ENCODE measurements around the gene IVNS1ABP. TPM values are rescaled to one million over a fixed set of nuclear protein-coding genes. Genes with fewer than 3 reads are reported as not detected.

Gene IVNS1ABP
- total and polyA plus RNA-seq, 9 of the 15 experiments (the other 6 are each of a cell fraction or from before 2014, with no cell fraction given) = 30.6 to 126 (median 77.7) TPM

GRCh38 chr1:185263292-185263691, 53.8 kb downstream of the IVNS1ABP start:
- BruUV-seq (replicated peaks) = no TSS peak
- no peak overlapping the region for H3K4me3 ChIP-seq
- in situ Hi-C loops (cut with MboI) (no loop called here), intact Hi-C loops (cut with micrococcal nuclease) (no loop called here)
- no peaks in the 10 kb centered on the region for H3K36me3 ChIP-seq (ENCODE audit: control insufficient read depth, insufficient read depth, low read length)
- peaks cover 2 to 32% of the 10 kb centered on the region in 2 experiments; a peak in 4 of 5 replicates for H3K4me1 ChIP-seq (replicated peaks in 1 of 2; ENCODE audit: control insufficient read depth in 2 of 2, insufficient read depth in 2 of 2, low read length in 2 of 2)
- no peak for DNase-seq (ENCODE audit: extremely low read depth in 1 of 4, low spot score in 3 of 4)
- H3K4me2 ChIP-seq (ENCODE audit: insufficient read depth, low read length) = no peak overlapping the region
- H3K9me3 ChIP-seq (replicated peaks; ENCODE audit: control insufficient read depth, insufficient read depth, low read depth, low read length) = peaks cover 5% of the 10 kb centered on the region; the same call in 1 of the 2 replicates
- no peak for FAIRE-seq
- no peaks in the 10 kb centered on the region for H3K27me3 ChIP-seq (ENCODE audit: control insufficient read depth in 2 of 2, insufficient read depth in 2 of 2, low read length in 2 of 2)
- ATAC-seq = peak; percentile 57
- no peak overlapping the region for H3K9ac ChIP-seq (ENCODE audit: insufficient read depth in 1 of 2, low read depth in 2 of 2, low read length in 2 of 2)
- H3K79me2 ChIP-seq (ENCODE audit: control insufficient read depth, insufficient read depth, low read length) = no peaks in the 10 kb centered on the region
- H2AFZ ChIP-seq (ENCODE audit: low read depth, low read length) = peak overlapping the region; percentile 10; the same call in 1 of the 2 replicates
- H3K9me1 ChIP-seq (ENCODE audit: control insufficient read depth, insufficient read depth, low read length) = no peaks in the 10 kb centered on the region
- H3K27ac ChIP-seq (ENCODE audit: extremely low read depth, low read depth, low read length) = peak overlapping the region; percentile 9; the same call in 1 of the 3 replicates
- CTCF ChIA-PET (ENCODE audit: low intra/inter-chr PET ratio) = no interaction called here
- no peaks in the 10 kb centered on the region for H4K20me1 ChIP-seq (replicated peaks; ENCODE audit: control insufficient read depth, insufficient read depth, low read length)
- POLR2A ChIA-PET = interaction anchor here (0.9 to 1.6 kb wide), 4 partner anchors 8 to 24 kb away, joined by 3 to 6 read pairs (median 4); no protein-coding TSS in a partner anchor
- whole genome bisulfite sequencing (ENCODE audit: insufficient coverage, low coverage, missing lambda C conversion rate) = 4% methylated on average over 3 of the region's 3 CpGs
- no peak for TF ChIP-seq MTF1 (CRISPR knock-in tag; IDR thresholded peaks at IDR 0.05; ENCODE audit: borderline replicate concordance)
- no peak for TF ChIP-seq ZC3H11A (IDR thresholded peaks at IDR 0.05; ENCODE audit: low read depth, low read length)
- no peak for TF ChIP-seq ZZZ3 (IDR thresholded peaks at IDR 0.05)
- TF ChIP-seq ZBTB12 (CRISPR knock-in tag; IDR thresholded peaks at IDR 0.05) = no peak
- TF ChIP-seq ZBED1 (IDR thresholded peaks at IDR 0.05) = no peak
- no peak for TF ChIP-seq ZNF655 (CRISPR knock-in tag; IDR thresholded peaks at IDR 0.05)
- TF ChIP-seq E2F1 (CRISPR knock-in tag; IDR thresholded peaks at IDR 0.05) = no peak
- no peak for TF ChIP-seq HDAC6 (IDR thresholded peaks at IDR 0.05; ENCODE audit: low read depth, low read length)
- TF ChIP-seq ZNF57 (CRISPR knock-in tag; IDR thresholded peaks at IDR 0.05) = no peak
- no peak for TF ChIP-seq RBM14 (IDR thresholded peaks at IDR 0.05; ENCODE audit: borderline replicate concordance, insufficient read depth, low read depth, low read length)
- TF ChIP-seq, protein P1, sequence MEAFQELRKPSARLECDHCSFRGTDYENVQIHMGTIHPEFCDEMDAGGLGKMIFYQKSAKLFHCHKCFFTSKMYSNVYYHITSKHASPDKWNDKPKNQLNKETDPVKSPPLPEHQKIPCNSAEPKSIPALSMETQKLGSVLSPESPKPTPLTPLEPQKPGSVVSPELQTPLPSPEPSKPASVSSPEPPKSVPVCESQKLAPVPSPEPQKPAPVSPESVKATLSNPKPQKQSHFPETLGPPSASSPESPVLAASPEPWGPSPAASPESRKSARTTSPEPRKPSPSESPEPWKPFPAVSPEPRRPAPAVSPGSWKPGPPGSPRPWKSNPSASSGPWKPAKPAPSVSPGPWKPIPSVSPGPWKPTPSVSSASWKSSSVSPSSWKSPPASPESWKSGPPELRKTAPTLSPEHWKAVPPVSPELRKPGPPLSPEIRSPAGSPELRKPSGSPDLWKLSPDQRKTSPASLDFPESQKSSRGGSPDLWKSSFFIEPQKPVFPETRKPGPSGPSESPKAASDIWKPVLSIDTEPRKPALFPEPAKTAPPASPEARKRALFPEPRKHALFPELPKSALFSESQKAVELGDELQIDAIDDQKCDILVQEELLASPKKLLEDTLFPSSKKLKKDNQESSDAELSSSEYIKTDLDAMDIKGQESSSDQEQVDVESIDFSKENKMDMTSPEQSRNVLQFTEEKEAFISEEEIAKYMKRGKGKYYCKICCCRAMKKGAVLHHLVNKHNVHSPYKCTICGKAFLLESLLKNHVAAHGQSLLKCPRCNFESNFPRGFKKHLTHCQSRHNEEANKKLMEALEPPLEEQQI (IDR thresholded peaks at IDR 0.05) = peak; percentile 7; the same call in 1 of the 2 replicates
- no peak for TF ChIP-seq EP300 (IDR thresholded peaks at IDR 0.05; ENCODE audit: low read length)
- no peak for TF ChIP-seq MEF2D (tag; conservative IDR thresholded peaks at IDR 0.05; ENCODE audit: low read depth)
- TF ChIP-seq, protein P2, sequence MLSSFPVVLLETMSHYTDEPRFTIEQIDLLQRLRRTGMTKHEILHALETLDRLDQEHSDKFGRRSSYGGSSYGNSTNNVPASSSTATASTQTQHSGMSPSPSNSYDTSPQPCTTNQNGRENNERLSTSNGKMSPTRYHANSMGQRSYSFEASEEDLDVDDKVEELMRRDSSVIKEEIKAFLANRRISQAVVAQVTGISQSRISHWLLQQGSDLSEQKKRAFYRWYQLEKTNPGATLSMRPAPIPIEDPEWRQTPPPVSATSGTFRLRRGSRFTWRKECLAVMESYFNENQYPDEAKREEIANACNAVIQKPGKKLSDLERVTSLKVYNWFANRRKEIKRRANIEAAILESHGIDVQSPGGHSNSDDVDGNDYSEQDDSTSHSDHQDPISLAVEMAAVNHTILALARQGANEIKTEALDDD (IDR thresholded peaks at IDR 0.05) = peak; percentile 63; the same call in 1 of the 2 replicates
- TF ChIP-seq PTTG1 (tag; IDR thresholded peaks at IDR 0.05; ENCODE audit: low read depth) = no peak
- TF ChIP-seq RCOR1 (IDR thresholded peaks at IDR 0.05; ENCODE audit: borderline replicate concordance in 1 of 2, low read depth in 2 of 2, low read length in 2 of 2) = peak in 1 of 2 experiments; percentile 13; a peak in 1 of 4 replicates
